IMR-90 (cell line): Measurements from ENCODE around the gene SLC43A2. TPM values are rescaled to one million over a fixed set of nuclear protein-coding genes. Genes with fewer than 3 reads are reported as not detected.

Experiments used
- ATAC-seq: fragments of 200-7000 bp; cut with Tn5 transposase; 2 replicates; pipeline ENCODE4 v1.9.1; 2020; ENCODE audit warnings: low read depth, mild to moderate bottlenecking, moderate library complexity
- BruUV-seq: library from RNA; stranded (reverse); fragments of 400-500 nt; replicated peaks from 2 replicates; lab custom pipeline; 2021; lab: Mats Ljungman, UMichigan
- CTCF ChIA-PET: fragments of 300-600 bp; formaldehyde crosslinking; extraction: SDS; loops from one replicate; lab custom pipeline; 2021; ENCODE audit warnings: antibody characterized with exemption; lab: Yijun Ruan, JAX
- POLR2A ChIA-PET: fragments of 300-600 bp; sonication (Branson Sonifier 250); formaldehyde crosslinking; loops from one replicate; lab custom pipeline; 2022; ENCODE audit warnings: antibody characterized with exemption; ENCODE audit not compliant: unreplicated experiment; lab: Charles Lee
- DNase-seq: peaks from one replicate; pipeline ENCODE4 v3.0.0; 2013
- H2AFZ ChIP-seq: replicated peaks from 2 replicates; pipeline ENCODE3; 2013; ENCODE audit warnings: low read length, mild to moderate bottlenecking; ENCODE audit not compliant: poor library complexity
- H2AK5ac ChIP-seq: 2 replicates; pipeline ENCODE4 v1.6.1; 2013; ENCODE audit warnings: low read depth, low read length, inconsistent platforms
- H2AK9ac ChIP-seq: replicated peaks from 2 replicates; pipeline ENCODE3; 2013; ENCODE audit warnings: mild to moderate bottlenecking, low read depth, low read length, moderate library complexity; ENCODE audit not compliant: poor library complexity
- H2BK120ac ChIP-seq: 2 replicates; pipeline ENCODE4 v1.6.1; 2013; ENCODE audit warnings: low read depth, low read length, inconsistent platforms
- H2BK15ac ChIP-seq: 3 replicates; pipeline ENCODE4 v1.6.1; 2013; ENCODE audit warnings: low read depth, low read length, inconsistent platforms
- H2BK20ac ChIP-seq: 2 replicates; pipeline ENCODE4 v1.6.1; 2013; ENCODE audit warnings: low read depth, mild to moderate bottlenecking, inconsistent platforms, low read length, moderate library complexity
- H2BK5ac ChIP-seq: 2 replicates; pipeline ENCODE4 v1.6.1; 2013; ENCODE audit warnings: mild to moderate bottlenecking, low read depth, low read length, inconsistent platforms; ENCODE audit not compliant: poor library complexity, severe bottlenecking
- H3K14ac ChIP-seq: replicated peaks from 2 replicates; pipeline ENCODE4 v1.6.1; 2013; ENCODE audit warnings: low read depth, low read length, inconsistent platforms
- H3K18ac ChIP-seq: 2 replicates; pipeline ENCODE4 v1.6.1; 2013; ENCODE audit warnings: low read depth, low read length, control low read depth
- H3K23ac ChIP-seq: 2 replicates; pipeline ENCODE4 v1.6.1; 2013; ENCODE audit warnings: low read depth, low read length, inconsistent platforms
- H3K27ac ChIP-seq: 2 replicates; pipeline ENCODE4 v1.5.1; 2013; ENCODE audit warnings: mild to moderate bottlenecking, control low read depth, low read length; ENCODE audit not compliant: insufficient read depth
- H3K27me3 ChIP-seq: 2 replicates; pipeline ENCODE4 v1.6.1; 2013; ENCODE audit warnings: low read length; ENCODE audit not compliant: control insufficient read depth, insufficient read depth
- H3K36me3 ChIP-seq: 2 replicates; pipeline ENCODE4 v1.6.1; 2013; ENCODE audit warnings: low read length, mixed read lengths; ENCODE audit not compliant: control insufficient read depth, insufficient read depth
- H3K4ac ChIP-seq: 2 replicates; pipeline ENCODE4 v1.6.1; 2013; ENCODE audit warnings: low read depth, low read length, inconsistent platforms
- H3K4me1 ChIP-seq: 2 replicates; pipeline ENCODE4 v1.6.1; 2013; ENCODE audit warnings: low read length, mixed read lengths; ENCODE audit not compliant: control insufficient read depth, insufficient read depth
- H3K4me2 ChIP-seq: 2 replicates; pipeline ENCODE4 v1.6.1; 2013; ENCODE audit warnings: low read depth, mild to moderate bottlenecking, control low read depth, low read length, moderate library complexity
- H3K4me3 ChIP-seq: 2 replicates; pipeline ENCODE4 v1.5.1; 2013; ENCODE audit warnings: low read depth, mild to moderate bottlenecking, control low read depth, low read length, moderate library complexity; ENCODE audit not compliant: insufficient read depth
- H3K56ac ChIP-seq: 2 replicates; pipeline ENCODE4 v1.6.1; 2013; ENCODE audit warnings: low read length, inconsistent platforms; ENCODE audit not compliant: insufficient read depth; ENCODE audit errors: extremely low read depth
- H3K79me1 ChIP-seq, 2 experiments: 2 replicates each; pipeline ENCODE4 v1.6.1; 2013; ENCODE audit warnings: low read length in 2 of 2, inconsistent platforms in 1 of 2, low read depth in 1 of 2
- H3K9ac ChIP-seq: 2 replicates; pipeline ENCODE4 v1.6.1; 2013; ENCODE audit warnings: low read depth, low read length, control low read depth
- H3K9me1 ChIP-seq: 2 replicates; pipeline ENCODE4 v1.6.1; 2013; ENCODE audit warnings: low read length, inconsistent platforms; ENCODE audit not compliant: insufficient read depth
- H3K9me3 ChIP-seq: 2 replicates; pipeline ENCODE4 v1.6.1; 2013; ENCODE audit warnings: low read length; ENCODE audit not compliant: control insufficient read depth, insufficient read depth
- H4K20me1 ChIP-seq: 2 replicates; pipeline ENCODE4 v1.6.1; 2013; ENCODE audit warnings: low read length, inconsistent platforms; ENCODE audit not compliant: insufficient read depth
- H4K5ac ChIP-seq: 2 replicates; pipeline ENCODE4 v1.6.1; 2013; ENCODE audit warnings: mild to moderate bottlenecking, low read depth, low read length, control low read depth
- H4K8ac ChIP-seq, 2 experiments: 2 replicates each; pipeline ENCODE4 v1.6.1; 2013; ENCODE audit warnings: low read depth in 2 of 2, low read length in 2 of 2, control low read depth in 1 of 2, inconsistent platforms in 1 of 2
- H4K91ac ChIP-seq: 2 replicates; pipeline ENCODE4 v1.6.1; 2013; ENCODE audit warnings: low read depth, low read length, inconsistent platforms; ENCODE audit not compliant: insufficient read depth
- BHLHE40 ChIP-seq: fragments of 150-350 bp; IDR thresholded peaks from 2 replicates; pipeline ENCODE4 v1.6.1; 2016; ENCODE audit warnings: mild to moderate bottlenecking, low read depth, low read length
- CEBPB ChIP-seq: IDR thresholded peaks from 2 replicates; pipeline ENCODE4 v1.6.1; 2012; ENCODE audit warnings: low read depth, low read length, improper control_type of control experiment
- CHD1 ChIP-seq: IDR thresholded peaks from 2 replicates; pipeline ENCODE4 v1.6.1; 2012; ENCODE audit warnings: low read depth, low read length, improper control_type of control experiment
- FOS ChIP-seq: fragments of 150-350 bp; IDR thresholded peaks from 2 replicates; pipeline ENCODE4 v1.6.1; 2016; ENCODE audit warnings: low read depth, low read length
- MAFK ChIP-seq: IDR thresholded peaks from 2 replicates; pipeline ENCODE4 v1.6.1; 2012; ENCODE audit warnings: low read depth, low read length, improper control_type of control experiment
- MAZ ChIP-seq: IDR thresholded peaks from 2 replicates; pipeline ENCODE4 v1.6.1; 2012; ENCODE audit warnings: low read depth, mild to moderate bottlenecking, low read length, improper control_type of control experiment, moderate library complexity, borderline replicate concordance
- MXI1 ChIP-seq: IDR thresholded peaks from 2 replicates; pipeline ENCODE4 v1.6.1; 2012; ENCODE audit warnings: low read depth, mild to moderate bottlenecking, low read length, moderate library complexity, borderline replicate concordance
- NFE2L2 ChIP-seq: fragments of 150-350 bp; IDR thresholded peaks from 2 replicates; pipeline ENCODE4 v1.6.1; 2016; ENCODE audit warnings: low read depth, mild to moderate bottlenecking, low read length
- POLR2A ChIP-seq: IDR thresholded peaks from 2 replicates; pipeline ENCODE4 v1.6.1; 2012; ENCODE audit warnings: mild to moderate bottlenecking, low read depth, low read length
- RAD21 ChIP-seq: IDR thresholded peaks from 2 replicates; pipeline ENCODE4 v1.6.1; 2012; ENCODE audit warnings: low read length, improper control_type of control experiment
- RCOR1 ChIP-seq: IDR thresholded peaks from 2 replicates; pipeline ENCODE4 v1.6.1; 2012; ENCODE audit warnings: mild to moderate bottlenecking, low read length, improper control_type of control experiment; ENCODE audit not compliant: insufficient replicate concordance
- RFX5 ChIP-seq: IDR thresholded peaks from 2 replicates; pipeline ENCODE4 v1.8.0; 2012; ENCODE audit warnings: low read depth, mild to moderate bottlenecking, low read length, moderate library complexity
- SMC3 ChIP-seq: fragments of 150-350 bp; IDR thresholded peaks from 2 replicates; pipeline ENCODE4 v1.6.1; 2016; ENCODE audit warnings: low read depth, mild to moderate bottlenecking, antibody characterized with exemption, low read length, moderate library complexity
- WGBS, 2 experiments: methylation state at CpG; one replicate each; pipeline versions ENCODE4 v1.1.5 to v1.1.7; 2013; ENCODE audit warnings: missing lambda C conversion rate in 2 of 2; ENCODE audit not compliant: insufficient read length in 1 of 2; ENCODE audit errors: extremely low coverage in 2 of 2; 5-methylcytosine and 5-hydroxymethylcytosine counted together
- dilution Hi-C: fragments of 300-500 bp; cut with HindIII; formaldehyde crosslinking; loops from one replicate; pipeline ENCODE4 v1.14.3; 2018; ENCODE audit warnings: low sequenced_read_pairs; ENCODE audit not compliant: unreplicated experiment
- in situ Hi-C: fragments of 300-500 bp; cut with MboI; formaldehyde crosslinking; loops from 3 replicates; pipeline ENCODE4 v1.14.3; 2019; ENCODE audit warnings: low sequenced_read_pairs, inconsistent platforms, mixed read lengths
- intact Hi-C: fragments of 100-400 bp; cut with micrococcal nuclease; formaldehyde crosslinking; loops from 2 replicates; pipeline ENCODE4 v1.10.0; 2022
- polyA plus RNA-seq, 3 experiments: library from polyadenylated mRNA; depleted of rRNA; stranded (reverse); fragments of >200 nt; gene quantifications; 2 replicates each; pipeline ENCODE4 v1.2.3, GENCODE V29; 2012; ENCODE audit warnings: low replicate concordance in 1 of 3
- total RNA-seq: library from RNA; depleted of rRNA; stranded (reverse); fragments of >200 nt; gene quantifications from 2 replicates; pipeline ENCODE4 v1.2.3, GENCODE V29; 2012
- TF ChIP-seq, protein P1 (sequence below): fragments of 150-350 bp; IDR thresholded peaks from 2 replicates; pipeline ENCODE4 v1.6.1; 2017; ENCODE audit warnings: mild to moderate bottlenecking, antibody characterized with exemption, low read length, low read depth
- TF ChIP-seq, protein P2 (sequence below): conservative IDR thresholded peaks from 2 replicates; pipeline ENCODE4 v1.5.1; 2012; ENCODE audit warnings: mild to moderate bottlenecking, low read depth, low read length, improper control_type of control experiment
- TF ChIP-seq, protein P3 (sequence below): fragments of 150-350 bp; IDR thresholded peaks from 2 replicates; pipeline ENCODE4 v1.6.1; 2016; ENCODE audit warnings: low read depth, mild to moderate bottlenecking, low read length, moderate library complexity, borderline replicate concordance

SLC43A2 gene
- total and polyA plus RNA-seq, 2 of the 4 experiments (the other 2 are of a cell fraction): 3.8 to 9.0 TPM

DNA sequence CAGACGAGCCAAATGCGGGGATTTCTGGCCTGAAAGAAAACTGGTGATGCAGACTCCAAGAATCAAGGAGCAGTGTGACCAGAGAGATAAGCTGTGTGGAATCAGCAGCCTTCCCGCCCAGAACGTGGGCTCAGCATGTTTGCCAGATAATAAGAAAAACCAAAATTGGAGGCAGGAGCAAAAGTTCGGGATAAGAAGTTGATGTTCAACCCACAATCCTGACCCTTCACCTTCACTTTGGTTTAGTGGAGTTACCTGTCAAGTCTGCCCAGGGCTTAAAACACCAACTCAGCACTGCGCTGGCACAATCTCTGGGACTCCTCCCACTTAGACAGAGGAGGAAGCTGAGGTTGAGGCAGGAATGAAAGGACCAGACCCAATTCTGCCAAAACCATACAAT lies 3.1 kb downstream of the SLC43A2 start:
- POLR2A ChIA-PET: no interaction called here
- intact Hi-C loops: loop anchor here (5.0 kb wide), 1 partner anchor 33 kb away; no protein-coding TSS in a partner anchor
- Histone ChIP-seq H4K8ac (no peak overlapping the region), H2BK120ac (no peak overlapping the region), H2AFZ (no peak overlapping the region), H3K9me3 (no peaks in the 10 kb centered on the region), H2BK15ac (no peak overlapping the region), H3K4ac (no peak overlapping the region), H2BK5ac (no peak overlapping the region), H4K20me1 (no peaks in the 10 kb centered on the region), H3K9ac (no peak overlapping the region), H4K91ac (no peak overlapping the region), H3K4me3 (no peak overlapping the region), H3K4me1 (peaks cover 5% of the 10 kb centered on the region), H3K18ac (no peak overlapping the region), H3K23ac (no peak overlapping the region), H3K4me2 (no peak overlapping the region), H3K56ac (no peak overlapping the region), H2AK5ac (no peak overlapping the region), H3K27me3 (peaks cover 8% of the 10 kb centered on the region; the same call in 1 of the 2 replicates), H2BK20ac (no peak overlapping the region), H4K5ac (no peak overlapping the region), H3K14ac (no peak overlapping the region), H3K9me1 (no peaks in the 10 kb centered on the region), H3K36me3 (no peaks in the 10 kb centered on the region), H3K27ac (no peak overlapping the region), H3K79me1 (no peaks in the 10 kb centered on the region), H2AK9ac (no peak overlapping the region)
- CTCF ChIA-PET: interaction anchor here (1.3 to 1.6 kb wide), 2 partner anchors 48 to 52 kb away, joined by 3 to 6 read pairs; no protein-coding TSS in a partner anchor
- BruUV-seq: no TSS peak
- TF ChIP-seq, protein P1, sequence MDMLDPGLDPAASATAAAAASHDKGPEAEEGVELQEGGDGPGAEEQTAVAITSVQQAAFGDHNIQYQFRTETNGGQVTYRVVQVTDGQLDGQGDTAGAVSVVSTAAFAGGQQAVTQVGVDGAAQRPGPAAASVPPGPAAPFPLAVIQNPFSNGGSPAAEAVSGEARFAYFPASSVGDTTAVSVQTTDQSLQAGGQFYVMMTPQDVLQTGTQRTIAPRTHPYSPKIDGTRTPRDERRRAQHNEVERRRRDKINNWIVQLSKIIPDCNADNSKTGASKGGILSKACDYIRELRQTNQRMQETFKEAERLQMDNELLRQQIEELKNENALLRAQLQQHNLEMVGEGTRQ: no peak
- TF ChIP-seq, protein P2, sequence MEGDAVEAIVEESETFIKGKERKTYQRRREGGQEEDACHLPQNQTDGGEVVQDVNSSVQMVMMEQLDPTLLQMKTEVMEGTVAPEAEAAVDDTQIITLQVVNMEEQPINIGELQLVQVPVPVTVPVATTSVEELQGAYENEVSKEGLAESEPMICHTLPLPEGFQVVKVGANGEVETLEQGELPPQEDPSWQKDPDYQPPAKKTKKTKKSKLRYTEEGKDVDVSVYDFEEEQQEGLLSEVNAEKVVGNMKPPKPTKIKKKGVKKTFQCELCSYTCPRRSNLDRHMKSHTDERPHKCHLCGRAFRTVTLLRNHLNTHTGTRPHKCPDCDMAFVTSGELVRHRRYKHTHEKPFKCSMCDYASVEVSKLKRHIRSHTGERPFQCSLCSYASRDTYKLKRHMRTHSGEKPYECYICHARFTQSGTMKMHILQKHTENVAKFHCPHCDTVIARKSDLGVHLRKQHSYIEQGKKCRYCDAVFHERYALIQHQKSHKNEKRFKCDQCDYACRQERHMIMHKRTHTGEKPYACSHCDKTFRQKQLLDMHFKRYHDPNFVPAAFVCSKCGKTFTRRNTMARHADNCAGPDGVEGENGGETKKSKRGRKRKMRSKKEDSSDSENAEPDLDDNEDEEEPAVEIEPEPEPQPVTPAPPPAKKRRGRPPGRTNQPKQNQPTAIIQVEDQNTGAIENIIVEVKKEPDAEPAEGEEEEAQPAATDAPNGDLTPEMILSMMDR: no peak
- TF ChIP-seq MXI1 (no peak), RAD21 (no peak), NFE2L2 (no peak), MAFK (no peak), MAZ (no peak), CHD1 (no peak), RCOR1 (no peak), SMC3 (no peak), BHLHE40 (no peak), RFX5 (no peak), FOS (no peak), CEBPB (no peak), POLR2A (no peak)
- TF ChIP-seq, protein P3, sequence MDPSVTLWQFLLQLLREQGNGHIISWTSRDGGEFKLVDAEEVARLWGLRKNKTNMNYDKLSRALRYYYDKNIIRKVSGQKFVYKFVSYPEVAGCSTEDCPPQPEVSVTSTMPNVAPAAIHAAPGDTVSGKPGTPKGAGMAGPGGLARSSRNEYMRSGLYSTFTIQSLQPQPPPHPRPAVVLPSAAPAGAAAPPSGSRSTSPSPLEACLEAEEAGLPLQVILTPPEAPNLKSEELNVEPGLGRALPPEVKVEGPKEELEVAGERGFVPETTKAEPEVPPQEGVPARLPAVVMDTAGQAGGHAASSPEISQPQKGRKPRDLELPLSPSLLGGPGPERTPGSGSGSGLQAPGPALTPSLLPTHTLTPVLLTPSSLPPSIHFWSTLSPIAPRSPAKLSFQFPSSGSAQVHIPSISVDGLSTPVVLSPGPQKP: no peak
- DNase-seq: no peak
- dilution Hi-C loops: no loop called here
- ATAC-seq: no peak
- in situ Hi-C loops: no loop called here
- WGBS, 2 experiments: 100% methylated on average over 1 of the region's 6 CpGs; no CpG with 5 or more reads in 1 of the 2 experiments
